OCI-LY3 (cell line): ENCODE measurements around the gene CPXM2.

Source experiments
- EZH2phosphoT487 ChIP-seq: fragments of 200-600 bp; shearing (Covaris generic); IDR thresholded peaks from 2 replicates; pipeline ENCODE4 v1.6.1; 2018; ENCODE audit warnings: antibody characterized with exemption, mixed run types, low read depth
- TF ChIP-seq, protein P1 (sequence below): fragments of 200-600, 300-600 bp; sonication (generic); IDR thresholded peaks from 2 replicates; pipeline ENCODE4 v1.5.1; 2014; ENCODE audit warnings: antibody characterized with exemption, low read length, low read depth

DNA sequence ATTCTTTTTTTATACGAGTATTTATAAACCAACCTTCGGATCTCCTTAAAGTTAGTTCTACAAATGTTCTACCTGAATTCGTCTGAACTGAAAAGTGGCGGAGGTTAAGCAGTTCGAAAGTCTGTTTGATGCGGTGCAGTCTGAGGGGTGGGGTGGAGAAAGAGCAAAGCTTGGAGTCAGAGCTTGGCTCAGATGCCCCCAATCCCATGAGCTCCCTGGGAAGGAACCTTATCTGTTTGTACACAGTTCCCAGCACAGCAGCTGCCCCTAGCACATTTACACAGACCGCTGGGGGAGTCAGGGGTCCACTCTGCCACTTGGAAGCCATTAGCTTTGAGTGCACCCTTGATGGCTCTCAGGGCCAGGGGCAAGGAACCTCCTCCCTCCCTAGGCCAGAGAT lies 30.8 kb downstream of the CPXM2 start:
- TF ChIP-seq, protein P1, sequence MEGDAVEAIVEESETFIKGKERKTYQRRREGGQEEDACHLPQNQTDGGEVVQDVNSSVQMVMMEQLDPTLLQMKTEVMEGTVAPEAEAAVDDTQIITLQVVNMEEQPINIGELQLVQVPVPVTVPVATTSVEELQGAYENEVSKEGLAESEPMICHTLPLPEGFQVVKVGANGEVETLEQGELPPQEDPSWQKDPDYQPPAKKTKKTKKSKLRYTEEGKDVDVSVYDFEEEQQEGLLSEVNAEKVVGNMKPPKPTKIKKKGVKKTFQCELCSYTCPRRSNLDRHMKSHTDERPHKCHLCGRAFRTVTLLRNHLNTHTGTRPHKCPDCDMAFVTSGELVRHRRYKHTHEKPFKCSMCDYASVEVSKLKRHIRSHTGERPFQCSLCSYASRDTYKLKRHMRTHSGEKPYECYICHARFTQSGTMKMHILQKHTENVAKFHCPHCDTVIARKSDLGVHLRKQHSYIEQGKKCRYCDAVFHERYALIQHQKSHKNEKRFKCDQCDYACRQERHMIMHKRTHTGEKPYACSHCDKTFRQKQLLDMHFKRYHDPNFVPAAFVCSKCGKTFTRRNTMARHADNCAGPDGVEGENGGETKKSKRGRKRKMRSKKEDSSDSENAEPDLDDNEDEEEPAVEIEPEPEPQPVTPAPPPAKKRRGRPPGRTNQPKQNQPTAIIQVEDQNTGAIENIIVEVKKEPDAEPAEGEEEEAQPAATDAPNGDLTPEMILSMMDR, result no peak
- TF ChIP-seq EZH2phosphoT487, result no peak
